GM23338 (cell line): ENCODE data around the gene CSTA. TPM values are rescaled to one million over a fixed set of nuclear protein-coding genes. Genes with fewer than 3 reads are reported as not detected.
A peak's percentile ranks its signal among the peaks of the same experiment; 100 is the strongest.

Experiments used
- ATAC-seq: fragments of 200-7000 bp; cut with Tn5 transposase; 3 replicates; pipeline ENCODE4 v1.9.1; 2020
- DNase-seq: peaks from one replicate; pipeline ENCODE4 v3.0.0-alpha.2; 2015; ENCODE audit warnings: low spot score
- H2AFZ ChIP-seq: fragments of 200-600 bp; sonication (generic); 2 replicates; pipeline ENCODE4 v1.8.0; 2016; ENCODE audit warnings: antibody characterized with exemption, mild to moderate bottlenecking, moderate library complexity
- H3F3A ChIP-seq: fragments of 200-600 bp; sonication (generic); replicated peaks from 2 replicates; pipeline ENCODE4 v1.8.0; 2017; ENCODE audit warnings: antibody characterized with exemption, mixed run types, low read depth
- H3K27ac ChIP-seq: fragments of 200-600 bp; sonication (generic); 2 replicates; pipeline ENCODE4 v1.6.1; 2016; ENCODE audit warnings: low read depth
- H3K27me3 ChIP-seq: fragments of 200-600 bp; sonication (generic); 2 replicates; pipeline ENCODE4 v1.8.0; 2016; ENCODE audit warnings: mild to moderate bottlenecking, mixed run types, moderate library complexity; ENCODE audit not compliant: insufficient read depth
- H3K36me3 ChIP-seq: fragments of 200-600 bp; sonication (generic); 2 replicates; pipeline ENCODE4 v1.8.0; 2016; ENCODE audit warnings: mild to moderate bottlenecking; ENCODE audit not compliant: insufficient read depth
- H3K4me1 ChIP-seq: fragments of 200-600 bp; sonication (generic); 2 replicates; pipeline ENCODE4 v1.8.0; 2016; ENCODE audit warnings: mild to moderate bottlenecking, moderate library complexity; ENCODE audit not compliant: insufficient read depth
- H3K4me2 ChIP-seq: fragments of 200-600 bp; sonication (generic); 2 replicates; pipeline ENCODE4 v1.7.1; 2017; ENCODE audit warnings: mixed run types
- H3K4me3 ChIP-seq: fragments of 200-600 bp; sonication (generic); 2 replicates; pipeline ENCODE4 v1.6.1; 2016; ENCODE audit warnings: mixed run types
- H3K79me2 ChIP-seq: fragments of 200-600 bp; sonication (generic); replicated peaks from 2 replicates; pipeline ENCODE4 v1.8.0; 2017; ENCODE audit warnings: mild to moderate bottlenecking; ENCODE audit not compliant: insufficient read depth
- H3K9me2 ChIP-seq: fragments of 200-600 bp; sonication (generic); 2 replicates; pipeline ENCODE4 v1.8.0; 2017; ENCODE audit not compliant: insufficient read depth
- H4K20me1 ChIP-seq: fragments of 200-600 bp; sonication (generic); replicated peaks from 2 replicates; pipeline ENCODE4 v1.8.0; 2017; ENCODE audit warnings: mild to moderate bottlenecking; ENCODE audit not compliant: insufficient read depth
- H3K27ac Mint-ChIP-seq: 2 replicates; pipeline ENCODE4 v1.8.0; 2020; ENCODE audit warnings: inconsistent platforms, mild to moderate bottlenecking, moderate library complexity, mixed read lengths
- H3K27me3 Mint-ChIP-seq: 3 replicates; pipeline ENCODE4 v1.8.0; 2022; ENCODE audit warnings: low read depth, mild to moderate bottlenecking, moderate library complexity, mixed read lengths, inconsistent platforms; ENCODE audit not compliant: insufficient read depth, poor library complexity
- H3K36me3 Mint-ChIP-seq: 3 replicates; pipeline ENCODE4 v1.8.0; 2021; ENCODE audit warnings: low read depth, mild to moderate bottlenecking, inconsistent platforms, moderate library complexity, mixed read lengths
- H3K4me1 Mint-ChIP-seq: 3 replicates; pipeline ENCODE4 v1.8.0; 2020; ENCODE audit warnings: mild to moderate bottlenecking, inconsistent platforms, mixed read lengths
- H3K4me3 Mint-ChIP-seq: 3 replicates; pipeline ENCODE4 v1.8.0; 2021; ENCODE audit warnings: moderate library complexity, mild to moderate bottlenecking, inconsistent platforms, mixed read lengths
- H3K9me3 Mint-ChIP-seq: 3 replicates; pipeline ENCODE4 v1.8.0; 2020; ENCODE audit warnings: moderate library complexity, mild to moderate bottlenecking, inconsistent platforms, mixed read lengths
- CREB1 ChIP-seq: fragments of 250-450 bp; sonication (Bioruptor Pico); IDR thresholded peaks from 2 replicates; pipeline ENCODE4 v1.5.0; 2020; ENCODE audit warnings: low read depth, mild to moderate bottlenecking, moderate library complexity
- CTCF ChIP-seq, 2 experiments: fragments of 200-600 bp in 1 of 2; sonication (generic) in 1 of 2; conservative IDR thresholded peaks; 2 replicates each; pipeline versions ENCODE4 v1.5.1 to v1.6.1; 2016 to 2017; ENCODE audit warnings: antibody characterized with exemption in 2 of 2, low read depth in 2 of 2, mild to moderate bottlenecking in 2 of 2, moderate library complexity in 1 of 2
- ETS1 ChIP-seq: IDR thresholded peaks from 2 replicates; pipeline ENCODE4 v1.6.1; 2016; ENCODE audit warnings: antibody characterized with exemption
- EZH2 ChIP-seq: fragments of 200-600 bp; sonication (generic); IDR thresholded peaks from one replicate; pipeline ENCODE4 v1.8.0; 2017; ENCODE audit warnings: antibody characterized with exemption, mild to moderate bottlenecking, low read depth; ENCODE audit not compliant: unreplicated experiment
- EZH2phosphoT487 ChIP-seq: fragments of 200-600 bp; sonication (generic); IDR thresholded peaks from one replicate; pipeline ENCODE4 v1.8.1; 2018; ENCODE audit warnings: antibody characterized with exemption; ENCODE audit not compliant: unreplicated experiment
- JUNB ChIP-seq: IDR thresholded peaks from one replicate; pipeline ENCODE4 v1.6.1; 2016; ENCODE audit warnings: antibody characterized with exemption; ENCODE audit not compliant: unreplicated experiment
- NANOG ChIP-seq: IDR thresholded peaks from 2 replicates; pipeline ENCODE4 v1.6.1; 2016; ENCODE audit warnings: antibody characterized with exemption, borderline replicate concordance
- POLR2AphosphoS5 ChIP-seq: IDR thresholded peaks from 2 replicates; pipeline ENCODE4 v1.6.1; 2016; ENCODE audit warnings: antibody characterized with exemption, low read depth
- REST ChIP-seq: IDR thresholded peaks from one replicate; pipeline ENCODE4 v1.6.1; 2018; ENCODE audit warnings: antibody characterized with exemption; ENCODE audit not compliant: unreplicated experiment
- STAT1 ChIP-seq: IDR thresholded peaks from one replicate; pipeline ENCODE4 v1.6.1; 2016; ENCODE audit warnings: antibody characterized with exemption; ENCODE audit not compliant: unreplicated experiment
- ZNF114 ChIP-seq: fragments of 250-450 bp; sonication (Bioruptor Pico); IDR thresholded peaks from 2 replicates; pipeline ENCODE4 v1.5.0; 2020; ENCODE audit warnings: mild to moderate bottlenecking, moderate library complexity
- ZNF331 ChIP-seq: fragments of 250-450 bp; sonication (Bioruptor Pico); IDR thresholded peaks from 2 replicates; pipeline ENCODE4 v1.5.0; 2020; ENCODE audit warnings: low read depth, mild to moderate bottlenecking, moderate library complexity
- ZNF462 ChIP-seq: fragments of 250-450 bp; sonication (Bioruptor Pico); IDR thresholded peaks from 2 replicates; pipeline ENCODE4 v1.5.0; 2020; ENCODE audit warnings: mild to moderate bottlenecking, moderate library complexity
- polyA plus RNA-seq: library from polyadenylated mRNA; unstranded; fragments of >200 nt; fragmentation: Nextera tagmentation; extraction: Ambion mirVana; gene quantifications from 2 replicates; pipeline ENCODE4 v1.2.1, GENCODE V29; 2016
- total RNA-seq: library from RNA; depleted of rRNA; stranded (reverse); fragments of >200 nt; shearing (Covaris generic); gene quantifications from 2 replicates; pipeline ENCODE4 v1.2.3, GENCODE V29; 2014

The CSTA gene
- total and polyA plus RNA-seq, 2 experiments from 2014 or later = 1.4 TPM; not detected in 1

GRCh38 chr3:122313281-122313680 is 11.8 kb upstream of the CSTA start:
- H3K36me3 Mint-ChIP-seq = no peaks in the 10 kb centered on the region
- Histone ChIP-seq H3K27me3 (no peaks in the 10 kb centered on the region), H3K36me3 (no peaks in the 10 kb centered on the region), H3K27ac (no peak overlapping the region), H3K9me2 (peaks cover 3% of the 10 kb centered on the region; the same call in 1 of the 2 replicates), H3F3A (no peaks in the 10 kb centered on the region), H3K4me1 (peaks cover 9% of the 10 kb centered on the region; the same call in 1 of the 2 replicates), H2AFZ (0 out of 2 replicates have a peak overlapping the region, but pooled peaks have one; percentile 1), H4K20me1 (no peaks in the 10 kb centered on the region), H3K79me2 (no peaks in the 10 kb centered on the region), H3K4me2 (no peak overlapping the region), H3K4me3 (no peak overlapping the region)
- H3K27me3 Mint-ChIP-seq = peaks cover 3% of the 10 kb centered on the region
- H3K4me3 Mint-ChIP-seq = no peak overlapping the region
- H3K4me1 Mint-ChIP-seq = peaks cover 16% of the 10 kb centered on the region
- ATAC-seq (no peak), DNase-seq (no peak)
- no peak overlapping the region for H3K27ac Mint-ChIP-seq
- no peaks in the 10 kb centered on the region for H3K9me3 Mint-ChIP-seq
- TF ChIP-seq CTCF (conservative IDR thresholded peaks at IDR 0.05; ENCODE audit: low read depth in 2 of 2) (no peak), POLR2AphosphoS5 (no peak), EZH2phosphoT487 (no peak), ZNF114 (CRISPR knock-in tag) (no peak), EZH2 (no peak), ETS1 (no peak), JUNB (no peak), REST (no peak), STAT1 (no peak), ZNF331 (CRISPR knock-in tag) (no peak), ZNF462 (no peak), NANOG (no peak), CREB1 (CRISPR knock-in tag) (no peak)
